HL-60 (cell line): Measurements from ENCODE around the gene TBCD.

Experiments used
- DNase-seq, 2 experiments: peaks; one replicate each; pipeline ENCODE4 v3.0.0-alpha.2; 2010 to 2020; ENCODE audit warnings: low read depth in 1 of 2, low spot score in 1 of 2
- H3K27ac ChIP-seq: fragments of 250-450 bp; sonication (Bioruptor Pico); replicated peaks from 2 replicates; pipeline ENCODE4 v1.5.1; 2020; ENCODE audit warnings: mild to moderate bottlenecking, moderate library complexity
- H3K27me3 ChIP-seq: fragments of 250-450 bp; sonication (Bioruptor Pico); 2 replicates; pipeline ENCODE4 v1.5.1; 2021; ENCODE audit warnings: mild to moderate bottlenecking, moderate library complexity; ENCODE audit not compliant: insufficient read depth, poor library complexity, severe bottlenecking
- H3K4me3 ChIP-seq: replicated peaks from 2 replicates; pipeline ENCODE4 v1.5.1; 2011; ENCODE audit warnings: mild to moderate bottlenecking, control low read depth, low read length; ENCODE audit not compliant: insufficient read depth
- GABPA ChIP-seq: IDR thresholded peaks from 2 replicates; pipeline ENCODE4 v1.6.1; 2012; ENCODE audit warnings: low read depth
- POLR2AphosphoS5 ChIP-seq: IDR thresholded peaks from 2 replicates; pipeline ENCODE4 v1.6.1; 2012; ENCODE audit warnings: low read depth
- REST ChIP-seq: IDR thresholded peaks from 2 replicates; pipeline ENCODE4 v1.6.1; 2012; ENCODE audit warnings: low read depth; ENCODE audit not compliant: insufficient replicate concordance
- SPI1 ChIP-seq: IDR thresholded peaks from 2 replicates; pipeline ENCODE4 v1.6.1; 2012; ENCODE audit warnings: low read depth, mild to moderate bottlenecking, borderline replicate concordance
- TF ChIP-seq, protein P1 (sequence below): IDR thresholded peaks from one replicate; pipeline ENCODE4 v1.5.1; 2011; ENCODE audit warnings: low read length, control low read depth, inconsistent platforms; ENCODE audit not compliant: insufficient read depth

Gene TBCD

DNA sequence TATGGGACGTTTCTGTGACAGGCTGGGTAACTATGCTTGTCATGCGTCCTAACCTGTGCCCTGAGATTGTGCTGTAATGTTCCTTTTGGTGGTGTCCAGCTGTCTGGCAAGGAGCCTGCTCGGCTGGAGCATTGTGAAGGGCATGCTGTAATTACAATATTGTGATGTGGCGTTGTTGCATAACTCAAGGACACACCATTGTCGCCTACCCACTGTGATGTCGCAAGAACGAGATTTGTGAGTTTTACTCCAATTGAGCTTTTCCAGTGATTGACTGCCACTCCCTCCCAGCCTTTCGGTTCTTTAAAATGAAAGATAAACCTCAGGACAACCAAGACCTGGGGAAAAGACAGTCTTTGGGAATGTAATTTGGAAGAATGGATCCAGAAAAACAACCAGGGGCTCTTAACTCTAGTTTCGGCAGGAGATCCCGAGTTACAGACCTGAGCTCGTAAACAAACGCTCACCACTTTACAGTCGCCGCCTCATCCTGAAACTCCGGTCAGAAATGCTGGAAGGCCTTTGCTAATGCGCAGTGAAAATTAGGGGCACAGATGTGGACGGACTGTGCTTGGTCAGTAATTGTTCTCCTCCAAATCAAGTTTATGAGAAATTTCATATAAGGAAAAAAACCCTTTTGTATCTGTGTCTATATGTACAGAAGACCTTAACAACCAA is 86.7 kb downstream of the TBCD start:
- no peak overlapping the region for H3K4me3 ChIP-seq
- peak; percentile 73 to 75 for DNase-seq
- TF ChIP-seq, protein P1, sequence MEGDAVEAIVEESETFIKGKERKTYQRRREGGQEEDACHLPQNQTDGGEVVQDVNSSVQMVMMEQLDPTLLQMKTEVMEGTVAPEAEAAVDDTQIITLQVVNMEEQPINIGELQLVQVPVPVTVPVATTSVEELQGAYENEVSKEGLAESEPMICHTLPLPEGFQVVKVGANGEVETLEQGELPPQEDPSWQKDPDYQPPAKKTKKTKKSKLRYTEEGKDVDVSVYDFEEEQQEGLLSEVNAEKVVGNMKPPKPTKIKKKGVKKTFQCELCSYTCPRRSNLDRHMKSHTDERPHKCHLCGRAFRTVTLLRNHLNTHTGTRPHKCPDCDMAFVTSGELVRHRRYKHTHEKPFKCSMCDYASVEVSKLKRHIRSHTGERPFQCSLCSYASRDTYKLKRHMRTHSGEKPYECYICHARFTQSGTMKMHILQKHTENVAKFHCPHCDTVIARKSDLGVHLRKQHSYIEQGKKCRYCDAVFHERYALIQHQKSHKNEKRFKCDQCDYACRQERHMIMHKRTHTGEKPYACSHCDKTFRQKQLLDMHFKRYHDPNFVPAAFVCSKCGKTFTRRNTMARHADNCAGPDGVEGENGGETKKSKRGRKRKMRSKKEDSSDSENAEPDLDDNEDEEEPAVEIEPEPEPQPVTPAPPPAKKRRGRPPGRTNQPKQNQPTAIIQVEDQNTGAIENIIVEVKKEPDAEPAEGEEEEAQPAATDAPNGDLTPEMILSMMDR: no peak
- TF ChIP-seq SPI1 (no peak), POLR2AphosphoS5 (no peak), GABPA (no peak), REST (no peak)

GRCh38 chr17:82839617-82840292 is 87.9 kb downstream of the TBCD start, which contains the start of gene ZNF750:
TSS of gene ZNF750 (minus strand) at chr17:82840022. CDS start at chr17:82832454, 7,568 bp downstream.
- H3K27me3 ChIP-seq: no peaks in the 10 kb centered on the region
- no peak within 1 kb of the TSS for H3K4me3 ChIP-seq
- DNase-seq: no peak
- TF ChIP-seq SPI1: no peak
- TF ChIP-seq REST: no peak
- no peak for TF ChIP-seq GABPA
- TF ChIP-seq, protein P1: no peak
- no peak for TF ChIP-seq POLR2AphosphoS5
- no peak within 1 kb of the TSS for H3K27ac ChIP-seq

More for the DNA sequence above, 86.7 kb downstream of the TBCD start:
- Histone ChIP-seq H3K27ac (no peak overlapping the region), H3K27me3 (no peaks in the 10 kb centered on the region)

- H3K4me3 ChIP-seq: no peak overlapping the region
- DNase-seq: no peak
- H3K27me3 ChIP-seq: no peaks in the 10 kb centered on the region
- H3K27ac ChIP-seq: no peak overlapping the region
- TF ChIP-seq, protein P1: no peak
- no peak for TF ChIP-seq SPI1
- TF ChIP-seq POLR2AphosphoS5: no peak
- TF ChIP-seq GABPA: no peak
- TF ChIP-seq REST: no peak
Observed at GRCh38 chr17:82840431-82840831, 88.6 kb downstream of the TBCD start.
